HEK293 (cell line): ENCODE results near the gene PTPRR.

Source experiments
- CTCF ChIA-PET: fragments of 350-600 bp; formaldehyde crosslinking; extraction: SDS; loops from one replicate; lab custom pipeline; 2021; ENCODE audit warnings: antibody characterized with exemption; lab: Yijun Ruan, JAX
- POLR2A ChIA-PET: fragments of 300-600 bp; formaldehyde crosslinking; extraction: SDS; loops from one replicate; lab custom pipeline; 2020; ENCODE audit warnings: antibody characterized with exemption, inconsistent platforms; lab: Yijun Ruan, JAX
- H3K27ac ChIP-seq: fragments of 200-500 bp; sonication (Bioruptor generic); 2 replicates; pipeline ENCODE4 v1.5.1; 2014; ENCODE audit warnings: low read depth, low read length, control low read depth, inconsistent platforms; ENCODE audit errors: extremely low read depth
- H3K36me3 ChIP-seq, 2 experiments: fragments of 200-500 bp in 1 of 2; sonication (Bioruptor generic) in 1 of 2; 1 replicate in 1 of 2; 2 replicates in 1 of 2; pipeline ENCODE4 v1.5.1; 2014 to 2017; ENCODE audit warnings: inconsistent platforms in 2 of 2, low read length in 2 of 2; ENCODE audit not compliant: control insufficient read depth in 2 of 2, insufficient read depth in 1 of 2
- H3K4me1 ChIP-seq: fragments of 200-500 bp; sonication (Bioruptor generic); 2 replicates; pipeline ENCODE4 v1.5.1; 2014; ENCODE audit warnings: mild to moderate bottlenecking, low read length, inconsistent platforms; ENCODE audit not compliant: control insufficient read depth, insufficient read depth
- H3K4me3 ChIP-seq: 2 replicates; pipeline ENCODE4 v1.5.1; 2011; ENCODE audit warnings: low read depth, mild to moderate bottlenecking, control low read depth, low read length, moderate library complexity
- H3K9me3 ChIP-seq: fragments of 200-500 bp; sonication (Bioruptor generic); 2 replicates; pipeline ENCODE4 v1.5.1; 2014; ENCODE audit warnings: low read depth, low read length, inconsistent platforms; ENCODE audit not compliant: control insufficient read depth, insufficient read depth
- ELK4 ChIP-seq: IDR thresholded peaks from 2 replicates; pipeline ENCODE4 v1.6.1; 2011; ENCODE audit warnings: mild to moderate bottlenecking, low read depth, low read length, borderline replicate concordance
- GLI4 ChIP-seq: fragments of 450-650 bp; formaldehyde crosslinking; IDR thresholded peaks from 2 replicates; pipeline ENCODE4 v1.5.1; 2016; ENCODE audit warnings: missing biosample characterization, missing genetic modification characterization
- MEIS1 ChIP-seq: sonication (generic); formaldehyde crosslinking; IDR thresholded peaks from 2 replicates; pipeline ENCODE4 v1.8.1; 2022; ENCODE audit warnings: missing genetic modification reagents, mild to moderate bottlenecking, borderline replicate concordance
- MYNN ChIP-seq: fragments of 450-650 bp; formaldehyde crosslinking; IDR thresholded peaks from 2 replicates; pipeline ENCODE4 v1.5.1; 2016; ENCODE audit warnings: missing biosample characterization, missing genetic modification characterization, borderline replicate concordance
- MZF1 ChIP-seq: fragments of 450-650 bp; formaldehyde crosslinking; IDR thresholded peaks from 2 replicates; pipeline ENCODE4 v1.5.1; 2017; ENCODE audit warnings: missing biosample characterization, missing genetic modification characterization, borderline replicate concordance
- ZBTB20 ChIP-seq: fragments of 450-650 bp; formaldehyde crosslinking; IDR thresholded peaks from 2 replicates; pipeline ENCODE4 v1.5.1; 2016; ENCODE audit warnings: missing biosample characterization, missing genetic modification characterization
- ZNF155 ChIP-seq: fragments of 450-650 bp; formaldehyde crosslinking; IDR thresholded peaks from 2 replicates; pipeline ENCODE4 v1.5.1; 2016; ENCODE audit warnings: missing biosample characterization, missing genetic modification characterization
- ZNF174 ChIP-seq: fragments of 450-650 bp; formaldehyde crosslinking; IDR thresholded peaks from 2 replicates; pipeline ENCODE4 v1.5.0; 2017; ENCODE audit warnings: missing biosample characterization, mild to moderate bottlenecking, missing genetic modification characterization
- ZNF266 ChIP-seq: fragments of 450-650 bp; formaldehyde crosslinking; IDR thresholded peaks from 2 replicates; pipeline ENCODE4 v1.5.1; 2016; ENCODE audit warnings: missing biosample characterization, missing genetic modification characterization, low read depth
- ZNF362 ChIP-seq: fragments of 450-650 bp; formaldehyde crosslinking; IDR thresholded peaks from 2 replicates; pipeline ENCODE4 v1.5.1; 2016; ENCODE audit warnings: missing biosample characterization, missing genetic modification characterization
- ZNF37A ChIP-seq: fragments of 450-650 bp; IDR thresholded peaks from 2 replicates; pipeline ENCODE4 v1.5.1; 2018; ENCODE audit warnings: missing biosample characterization, missing genetic modification characterization
- ZNF585B ChIP-seq: fragments of 450-650 bp; formaldehyde crosslinking; IDR thresholded peaks from 2 replicates; pipeline ENCODE4 v1.5.1; 2016; ENCODE audit warnings: missing biosample characterization, missing genetic modification characterization
- ZNF596 ChIP-seq: fragments of 450-650 bp; IDR thresholded peaks from 2 replicates; pipeline ENCODE4 v1.5.0; 2018; ENCODE audit warnings: missing biosample characterization, mild to moderate bottlenecking, missing genetic modification characterization, moderate library complexity
- ZNF639 ChIP-seq: fragments of 450-650 bp; formaldehyde crosslinking; IDR thresholded peaks from 2 replicates; pipeline ENCODE4 v1.5.1; 2016; ENCODE audit warnings: missing biosample characterization, missing genetic modification characterization
- ZNF654 ChIP-seq: fragments of 450-650 bp; formaldehyde crosslinking; IDR thresholded peaks from 2 replicates; pipeline ENCODE4 v1.5.1; 2016; ENCODE audit warnings: low read depth, missing biosample characterization, missing genetic modification characterization
- ZNF660 ChIP-seq: fragments of 450-650 bp; IDR thresholded peaks from 2 replicates; pipeline ENCODE4 v1.5.1; 2018; ENCODE audit warnings: missing biosample characterization, mild to moderate bottlenecking, missing genetic modification characterization
- ZNF670 ChIP-seq: fragments of 450-650 bp; formaldehyde crosslinking; IDR thresholded peaks from 2 replicates; pipeline ENCODE4 v1.5.1; 2016; ENCODE audit warnings: missing biosample characterization, missing genetic modification characterization, low read depth
- ZNF707 ChIP-seq: fragments of 450-650 bp; formaldehyde crosslinking; IDR thresholded peaks from 2 replicates; pipeline ENCODE4 v1.5.1; 2016; ENCODE audit warnings: missing biosample characterization, missing genetic modification characterization
- ZNF776 ChIP-seq: fragments of 450-650 bp; formaldehyde crosslinking; IDR thresholded peaks from 2 replicates; pipeline ENCODE4 v1.5.0; 2017; ENCODE audit warnings: missing biosample characterization, missing genetic modification characterization, borderline replicate concordance
- ZNF785 ChIP-seq: fragments of 450-650 bp; formaldehyde crosslinking; IDR thresholded peaks from 2 replicates; pipeline ENCODE4 v1.5.1; 2016; ENCODE audit warnings: missing biosample characterization, missing genetic modification characterization
- ZNF791 ChIP-seq: fragments of 450-650 bp; formaldehyde crosslinking; IDR thresholded peaks from 2 replicates; pipeline ENCODE4 v1.5.1; 2016; ENCODE audit warnings: missing biosample characterization, missing genetic modification characterization
- ZXDB ChIP-seq: fragments of 450-650 bp; formaldehyde crosslinking; IDR thresholded peaks from 2 replicates; pipeline ENCODE4 v1.5.1; 2016; ENCODE audit warnings: missing biosample characterization, missing genetic modification characterization
- TF ChIP-seq, protein P1 (sequence below): fragments of 450-650 bp; formaldehyde crosslinking; IDR thresholded peaks from 2 replicates; pipeline ENCODE4 v1.5.1; 2016; ENCODE audit warnings: missing biosample characterization, missing genetic modification characterization, borderline replicate concordance
- TF ChIP-seq, protein P2 (sequence below): fragments of 450-650 bp; formaldehyde crosslinking; IDR thresholded peaks from 2 replicates; pipeline ENCODE4 v1.5.1; 2017; ENCODE audit warnings: missing biosample characterization, missing genetic modification characterization

The PTPRR gene

GRCh38 chr12:70733385-70733784 is 187.2 kb downstream of the PTPRR start:
- Histone ChIP-seq H3K27ac (no peak overlapping the region), H3K4me1 (no peaks in the 10 kb centered on the region), H3K9me3 (no peaks in the 10 kb centered on the region), H3K4me3 (no peak overlapping the region), H3K36me3 (no peaks in the 10 kb centered on the region)
- POLR2A ChIA-PET: no interaction called here
- TF ChIP-seq ZNF174 (tag by site-specific recombination) (no peak), ZNF785 (tag by site-specific recombination) (no peak), ZNF660 (tag by site-specific recombination) (peak; percentile 39; the same call in 1 of the 2 replicates), ZNF776 (no peak), MEIS1 (CRISPR knock-in tag) (no peak), ZNF596 (no peak), ZNF639 (tag by site-specific recombination) (no peak), ZNF670 (tag by site-specific recombination) (no peak), ZNF654 (tag by site-specific recombination) (peak; percentile 84), ZXDB (tag by site-specific recombination) (no peak), ZBTB20 (tag by site-specific recombination) (no peak), MYNN (no peak), ZNF155 (tag by site-specific recombination) (no peak), ELK4 (no peak), ZNF362 (0 out of 2 replicates have a peak, but pooled peaks have one; percentile 68), MZF1 (no peak), GLI4 (no peak), ZNF707 (tag by site-specific recombination) (no peak), ZNF791 (no peak), ZNF266 (tag by site-specific recombination) (no peak), ZNF585B (no peak), ZNF37A (tag by site-specific recombination) (no peak)
- TF ChIP-seq, protein P1, sequence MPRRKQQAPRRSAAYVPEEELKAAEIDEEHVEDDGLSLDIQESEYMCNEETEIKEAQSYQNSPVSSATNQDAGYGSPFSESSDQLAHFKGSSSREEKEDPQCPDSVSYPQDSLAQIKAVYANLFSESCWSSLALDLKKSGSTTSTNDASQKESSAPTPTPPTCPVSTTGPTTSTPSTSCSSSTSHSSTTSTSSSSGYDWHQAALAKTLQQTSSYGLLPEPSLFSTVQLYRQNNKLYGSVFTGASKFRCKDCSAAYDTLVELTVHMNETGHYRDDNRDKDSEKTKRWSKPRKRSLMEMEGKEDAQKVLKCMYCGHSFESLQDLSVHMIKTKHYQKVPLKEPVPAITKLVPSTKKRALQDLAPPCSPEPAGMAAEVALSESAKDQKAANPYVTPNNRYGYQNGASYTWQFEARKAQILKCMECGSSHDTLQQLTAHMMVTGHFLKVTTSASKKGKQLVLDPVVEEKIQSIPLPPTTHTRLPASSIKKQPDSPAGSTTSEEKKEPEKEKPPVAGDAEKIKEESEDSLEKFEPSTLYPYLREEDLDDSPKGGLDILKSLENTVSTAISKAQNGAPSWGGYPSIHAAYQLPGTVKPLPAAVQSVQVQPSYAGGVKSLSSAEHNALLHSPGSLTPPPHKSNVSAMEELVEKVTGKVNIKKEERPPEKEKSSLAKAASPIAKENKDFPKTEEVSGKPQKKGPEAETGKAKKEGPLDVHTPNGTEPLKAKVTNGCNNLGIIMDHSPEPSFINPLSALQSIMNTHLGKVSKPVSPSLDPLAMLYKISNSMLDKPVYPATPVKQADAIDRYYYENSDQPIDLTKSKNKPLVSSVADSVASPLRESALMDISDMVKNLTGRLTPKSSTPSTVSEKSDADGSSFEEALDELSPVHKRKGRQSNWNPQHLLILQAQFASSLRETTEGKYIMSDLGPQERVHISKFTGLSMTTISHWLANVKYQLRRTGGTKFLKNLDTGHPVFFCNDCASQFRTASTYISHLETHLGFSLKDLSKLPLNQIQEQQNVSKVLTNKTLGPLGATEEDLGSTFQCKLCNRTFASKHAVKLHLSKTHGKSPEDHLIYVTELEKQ (tag by site-specific recombination): no peak
- TF ChIP-seq, protein P2, sequence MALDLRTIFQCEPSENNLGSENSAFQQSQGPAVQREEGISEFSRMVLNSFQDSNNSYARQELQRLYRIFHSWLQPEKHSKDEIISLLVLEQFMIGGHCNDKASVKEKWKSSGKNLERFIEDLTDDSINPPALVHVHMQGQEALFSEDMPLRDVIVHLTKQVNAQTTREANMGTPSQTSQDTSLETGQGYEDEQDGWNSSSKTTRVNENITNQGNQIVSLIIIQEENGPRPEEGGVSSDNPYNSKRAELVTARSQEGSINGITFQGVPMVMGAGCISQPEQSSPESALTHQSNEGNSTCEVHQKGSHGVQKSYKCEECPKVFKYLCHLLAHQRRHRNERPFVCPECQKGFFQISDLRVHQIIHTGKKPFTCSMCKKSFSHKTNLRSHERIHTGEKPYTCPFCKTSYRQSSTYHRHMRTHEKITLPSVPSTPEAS (tag by site-specific recombination): no peak
- CTCF ChIA-PET: interaction anchor here (0.6 to 2.9 kb wide), 13 partner anchors 9 to 632 kb away, joined by 3 to 12 read pairs (median 4); no protein-coding TSS in a partner anchor
